Adipose tissue (tissue), 3 donors: ENCODE measurements around the gene JPT1. TPM values are rescaled to one million over a fixed set of nuclear protein-coding genes. Genes with fewer than 3 reads are reported as not detected.
"Not testable (repeated sequence)": the region's sequence is repeated elsewhere in the genome, so short reads cannot be mapped to it uniquely, and the experiment has no call there.

Experiments
- H3K27ac ChIP-seq: one replicate; pipeline ENCODE4 v1.5.1; 2013; ENCODE audit warnings: low read depth, low read length
- WGBS, 3 donors: extraction: QIAGEN DNeasy Blood & Tissue Kit; methylation state at CpG; one replicate each; pipeline ENCODE4 v1.1.7; 2013; 5-methylcytosine and 5-hydroxymethylcytosine counted together
- polyA plus RNA-seq, 3 donors: library from polyadenylated mRNA; stranded (reverse); fragments of 200-250 nt; gene quantifications; one replicate each; pipeline ENCODE4 v1.2.3, GENCODE V29; 2013
- donor health status: healthy with polysubstance abuse.
- donor health status: Bipolar disorder and iron deficiency.
- donor health status: healthy.

Gene JPT1
- polyA plus RNA-seq, 3 donors: 23.9 to 63.1 (median 56.7) TPM

DNA sequence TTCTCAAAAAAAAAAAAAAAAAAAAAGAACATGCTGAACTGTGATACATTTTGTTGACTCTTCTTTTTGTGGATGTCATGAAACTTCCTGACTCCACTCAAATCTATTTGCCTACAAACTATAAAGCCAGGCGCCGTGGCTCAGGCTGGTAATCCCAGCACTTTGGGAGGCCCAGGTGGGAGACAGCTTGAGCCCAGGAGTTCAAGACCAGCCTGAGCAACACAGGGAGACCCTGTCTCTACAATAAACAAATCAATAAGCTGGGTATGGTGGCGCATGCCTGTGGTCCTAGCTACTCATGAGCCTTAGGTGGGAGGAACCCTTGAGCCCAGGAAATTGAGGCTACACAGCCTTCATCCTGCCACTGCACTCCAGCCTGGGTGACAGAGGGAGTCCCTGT lies 21.3 kb downstream of the JPT1 start:
- whole genome bisulfite sequencing, 3 donors: 93 to 96% (median 95%) methylated on average over 3 of the region's 3 CpGs

DNA sequence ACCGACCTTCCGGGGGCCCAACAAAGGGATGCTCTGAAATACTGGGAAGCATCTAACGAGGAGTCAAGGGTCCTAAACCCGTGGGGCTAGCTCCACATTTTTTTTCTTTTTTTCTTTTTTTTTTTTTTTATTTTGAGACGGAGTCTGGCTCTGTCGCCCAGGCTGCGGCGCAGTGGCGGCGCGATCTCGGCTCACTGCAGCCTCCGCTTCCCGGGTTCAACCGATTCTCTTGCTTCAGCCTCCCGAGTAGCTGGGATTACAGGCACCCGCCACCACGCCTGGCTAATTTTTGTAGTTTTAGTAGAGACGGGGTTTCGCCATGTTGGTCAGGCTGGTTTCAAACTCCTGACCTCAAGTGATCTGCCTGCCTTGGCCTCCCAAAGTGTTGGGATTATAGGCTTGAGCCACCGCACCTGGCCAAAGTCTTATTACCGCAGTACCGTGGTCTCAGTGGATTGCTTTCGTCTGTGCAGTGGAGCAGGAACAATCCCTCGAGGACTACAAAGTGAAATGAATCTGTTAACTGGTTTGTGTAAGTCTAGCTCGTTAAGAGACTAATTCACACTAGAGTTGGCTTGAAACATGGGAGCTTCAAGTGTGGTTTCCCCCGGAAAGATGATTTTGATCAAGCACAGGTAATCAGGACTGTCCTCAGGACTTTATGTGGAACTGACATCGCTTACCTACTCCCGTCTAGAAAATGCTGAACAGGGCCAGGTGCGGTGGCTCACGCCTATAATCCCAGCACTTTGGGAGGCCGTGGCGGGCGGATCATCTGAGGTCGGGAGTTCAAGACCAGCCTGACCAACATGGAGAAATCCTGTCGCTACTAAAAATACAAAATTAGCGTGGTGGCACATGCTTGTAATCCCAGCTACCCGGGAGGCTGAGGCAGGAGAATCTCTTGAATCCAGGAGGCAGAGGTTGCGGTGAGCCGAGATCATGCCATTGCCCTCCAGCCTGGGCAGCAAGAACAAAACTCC lies 22.0 kb downstream of the JPT1 start:
- not testable (repeated sequence) for H3K27ac ChIP-seq
- 77 to 83% (median 82%) methylated on average over 40 of the region's 40 CpGs for WGBS, 3 donors

More for the DNA sequence above, 21.3 kb downstream of the JPT1 start:
- no peak overlapping the region for H3K27ac ChIP-seq

DNA sequence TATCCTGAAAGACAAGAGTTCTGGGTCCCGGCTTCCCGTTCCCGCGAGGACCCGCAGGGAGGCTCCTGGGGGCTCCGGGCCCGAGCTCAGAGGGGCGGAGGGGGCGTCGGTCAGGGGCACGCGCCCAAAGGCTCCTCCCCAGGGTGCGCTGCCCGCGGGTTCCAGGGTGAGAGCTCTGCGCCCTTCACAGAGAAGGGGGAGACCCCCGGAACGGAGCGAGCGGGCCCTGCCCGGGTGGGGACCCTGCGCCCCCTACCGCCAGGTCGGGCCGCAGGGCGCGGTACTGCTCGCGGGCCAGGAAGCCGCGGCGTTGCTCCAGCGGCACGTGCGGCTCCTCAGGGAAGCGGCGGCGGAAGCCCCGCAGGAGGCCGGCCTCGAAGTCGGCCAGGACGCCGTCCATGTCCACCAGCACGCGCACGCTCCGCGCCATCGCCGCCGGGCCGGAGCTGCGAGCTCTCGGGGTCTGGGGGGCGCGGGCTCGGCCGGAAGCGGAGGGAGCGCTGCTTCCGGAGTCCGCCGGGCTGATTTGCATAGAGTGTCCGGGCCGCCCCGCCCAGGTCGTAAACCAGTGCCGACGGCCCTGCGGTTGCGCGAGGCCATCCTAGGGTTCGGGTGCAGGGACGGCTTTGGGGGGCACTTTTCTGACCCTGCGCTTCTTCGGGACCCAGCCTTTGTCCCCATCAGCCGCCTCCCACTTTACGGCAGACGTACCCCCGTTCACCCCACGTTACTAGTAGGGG lies 22.9 kb downstream of the JPT1 start, which contains the start of gene NT5C:
Gene NT5C, minus strand, starts transcription at position 465 of the 740 bp plus-strand sequence. Its CDS starts 35 bp downstream, at position 430.
- H3K27ac ChIP-seq: peak within 1 kb of the TSS; percentile 25
- 1 to 2% (median 1%) methylated on average over 61 to 82 of the region's 82 CpGs for WGBS, 3 donors

DNA sequence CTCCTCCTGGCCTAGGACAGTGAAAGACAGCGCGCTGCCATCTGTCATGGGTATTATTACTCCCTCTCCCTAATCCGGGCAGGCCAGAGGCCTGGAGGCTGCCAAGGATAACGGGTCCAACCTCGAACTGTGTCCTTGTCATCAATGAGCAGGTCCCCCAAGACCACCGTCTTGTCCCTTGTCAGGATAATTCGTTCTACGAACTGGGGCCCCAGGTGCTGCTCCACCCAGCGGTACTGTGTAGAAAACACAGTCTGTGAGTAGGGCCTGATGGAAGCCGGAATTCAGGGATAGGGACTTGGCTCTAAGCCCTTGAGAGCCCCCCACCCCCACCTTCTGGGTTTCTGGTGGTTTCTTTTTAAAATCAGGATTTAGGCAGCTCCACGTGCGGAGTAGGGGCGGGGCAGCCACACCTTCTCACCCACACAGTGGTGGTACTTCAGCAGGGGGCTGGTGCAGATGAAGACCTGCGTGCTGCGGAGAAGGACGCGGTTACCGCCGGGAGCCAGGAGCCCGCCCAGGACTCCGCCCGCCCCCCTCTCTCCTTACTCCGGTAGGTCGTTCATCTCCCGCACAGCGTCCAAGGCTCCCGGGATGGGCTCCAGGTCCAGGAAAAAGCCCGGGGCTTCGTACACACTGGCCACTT lies 23.6 kb downstream of the JPT1 start:
- 10 to 16% (median 15%) methylated on average over 28 to 29 of the region's 29 CpGs for WGBS, 3 donors
- H3K27ac ChIP-seq: peak overlapping the region; percentile 17

DNA sequence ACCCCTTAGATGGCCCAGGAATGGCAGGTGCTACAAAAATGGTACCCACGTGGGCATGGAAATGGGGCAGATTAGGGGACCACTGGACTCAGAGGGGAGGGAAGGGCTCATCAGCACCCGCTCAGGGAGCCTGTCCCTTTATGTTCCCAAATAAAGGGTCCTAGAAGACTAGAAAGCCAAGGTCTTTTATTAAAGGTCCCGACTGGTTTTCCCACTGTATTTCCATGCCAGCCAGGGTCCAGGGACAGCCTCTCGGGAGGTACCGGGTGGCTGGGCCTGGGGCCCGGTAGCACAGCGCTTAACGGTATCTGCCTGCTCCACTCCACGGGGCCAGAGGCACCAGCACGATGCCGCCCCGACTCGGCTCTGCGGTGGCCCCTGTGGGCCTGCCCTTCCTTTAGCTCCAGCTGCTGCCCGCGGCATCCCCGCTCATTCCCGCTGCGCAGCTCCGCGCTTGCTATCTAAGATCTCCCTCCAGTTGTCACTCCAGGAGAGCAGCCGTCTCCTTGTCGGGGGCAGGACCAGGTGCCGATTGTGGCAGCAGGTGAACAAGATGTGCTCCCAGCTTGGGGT lies 24.2 kb downstream of the JPT1 start:
- H3K27ac ChIP-seq: no peak overlapping the region
- 73 to 85% (median 79%) methylated on average over 24 of the region's 24 CpGs for WGBS, 3 donors

DNA sequence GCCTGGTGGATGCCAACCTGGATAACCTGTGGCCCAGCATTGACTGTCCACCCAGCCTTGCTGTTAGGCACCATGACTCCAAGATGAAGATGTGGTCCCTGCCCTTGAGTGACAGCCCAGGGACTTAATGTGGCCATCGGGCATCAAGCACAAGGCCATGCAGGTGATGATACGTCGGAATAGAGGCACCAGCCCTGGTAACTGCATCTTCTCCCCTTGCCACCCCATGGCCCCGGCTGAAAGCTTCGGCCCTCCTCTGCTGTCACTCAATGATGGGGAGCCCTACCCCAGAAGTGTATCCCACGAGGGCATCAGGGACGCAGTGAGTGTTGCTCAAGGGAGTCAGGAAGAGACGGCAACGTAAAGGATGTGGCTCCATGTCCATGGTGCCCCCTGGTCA lies 24.7 kb downstream of the JPT1 start:
- no peak overlapping the region for H3K27ac ChIP-seq
- 88 to 90% (median 88%) methylated on average over 9 of the region's 9 CpGs for WGBS, 3 donors

DNA sequence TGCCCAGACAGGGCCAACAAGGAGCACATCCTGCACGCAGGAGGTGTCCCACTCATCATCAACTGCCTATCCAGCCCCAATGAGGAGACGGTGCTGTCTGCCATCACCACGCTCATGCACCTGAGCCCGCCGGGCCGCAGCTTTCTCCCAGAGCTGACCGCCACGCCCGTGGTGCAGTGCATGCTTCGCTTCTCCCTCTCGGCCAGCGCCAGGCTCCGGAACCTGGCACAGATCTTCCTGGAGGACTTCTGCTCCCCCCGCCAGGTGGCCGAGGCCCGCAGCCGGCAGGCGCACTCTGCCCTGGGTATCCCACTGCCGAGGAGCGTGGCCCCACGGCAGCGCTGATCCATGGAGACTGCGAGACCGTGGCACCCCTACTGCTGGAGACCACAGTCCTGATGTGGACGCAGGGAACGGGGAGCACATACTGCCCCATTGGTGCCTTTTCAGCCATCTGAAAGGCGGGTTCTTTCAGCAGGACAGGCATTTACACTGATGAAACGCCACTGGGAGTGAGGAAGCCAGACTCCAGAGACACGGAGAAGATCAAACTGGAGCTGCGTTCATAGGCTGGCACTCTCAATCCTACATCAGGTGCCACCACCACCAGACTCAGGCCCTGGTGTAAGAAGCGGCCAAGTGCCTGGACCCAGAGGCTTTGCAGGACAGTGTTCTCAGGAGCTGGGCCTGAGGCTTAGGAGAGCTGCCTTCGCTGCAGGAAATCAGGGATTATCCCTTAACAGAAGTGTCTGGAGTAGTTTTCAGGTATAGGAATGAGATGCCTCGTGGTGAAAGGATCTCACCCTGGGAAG lies 25.4 kb downstream of the JPT1 start:
- WGBS, 3 donors: 83 to 92% (median 89%) methylated on average over 33 of the region's 33 CpGs
- H3K27ac ChIP-seq: no peak overlapping the region

DNA sequence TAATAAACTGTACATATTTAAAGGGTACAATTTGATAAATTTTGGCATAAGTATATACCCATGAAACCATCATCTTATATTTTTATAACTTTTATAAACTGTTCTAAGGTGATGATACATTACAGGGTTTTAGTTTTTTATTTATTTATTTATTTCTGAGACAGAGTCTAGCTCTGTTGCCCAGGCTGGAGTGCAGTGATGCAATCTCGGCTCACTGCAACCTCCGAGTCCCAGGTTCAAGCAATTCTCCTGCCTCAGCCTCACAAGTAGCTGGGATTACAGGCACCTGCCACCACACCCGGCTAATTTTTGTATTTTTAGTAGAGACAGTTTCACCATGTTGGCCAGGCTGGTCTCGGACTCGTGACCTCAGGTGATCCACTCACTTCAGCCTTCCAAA lies 26.4 kb downstream of the JPT1 start:
- WGBS, 3 donors: 88 to 90% (median 90%) methylated on average over 5 of the region's 5 CpGs
- not testable (repeated sequence) for H3K27ac ChIP-seq

DNA sequence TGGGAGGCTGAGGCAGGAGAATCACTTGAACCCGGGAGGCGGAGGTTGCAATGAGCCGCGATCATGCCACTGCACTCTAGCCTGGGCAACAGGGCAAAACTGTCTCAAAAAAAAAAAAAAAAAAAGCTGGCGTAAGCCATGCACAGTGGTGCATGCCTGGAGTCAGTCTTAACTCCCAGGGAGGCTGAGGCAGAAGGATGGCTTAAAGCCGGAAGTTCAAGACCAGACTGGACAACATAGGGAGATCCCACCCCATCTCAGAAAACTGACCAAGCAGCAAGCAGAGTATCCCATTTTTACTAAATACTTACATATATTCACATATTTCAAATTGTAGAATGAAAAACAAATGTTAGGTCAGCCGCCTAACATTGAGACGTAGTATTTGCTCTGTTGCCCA lies 27.4 kb downstream of the JPT1 start:
- 83 to 98% (median 92%) methylated on average over 8 of the region's 8 CpGs for WGBS, 3 donors
- no peak overlapping the region for H3K27ac ChIP-seq

DNA sequence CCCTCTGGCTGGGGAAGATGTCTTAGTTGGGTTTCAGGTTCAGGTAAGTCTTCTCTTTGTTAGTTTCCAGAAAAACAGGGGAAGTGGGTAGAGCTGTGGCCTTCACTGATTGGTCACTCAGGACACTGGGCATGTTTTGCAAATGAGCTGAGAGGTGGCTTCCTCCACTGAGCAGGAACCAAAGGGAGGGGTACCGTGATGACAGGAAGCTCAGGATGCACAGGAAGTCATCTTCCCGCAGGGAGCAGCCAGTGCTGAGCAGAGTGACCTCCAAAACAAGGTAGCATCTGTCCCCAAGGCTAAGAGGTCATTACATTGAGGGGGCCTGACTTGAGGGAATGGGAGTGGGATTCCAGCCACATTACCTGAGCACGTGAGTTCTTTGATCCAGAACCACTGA lies 28.3 kb downstream of the JPT1 start:
- no peak overlapping the region for H3K27ac ChIP-seq
- 37 to 63% (median 37%) methylated on average over 3 of the region's 3 CpGs for WGBS, 3 donors

DNA sequence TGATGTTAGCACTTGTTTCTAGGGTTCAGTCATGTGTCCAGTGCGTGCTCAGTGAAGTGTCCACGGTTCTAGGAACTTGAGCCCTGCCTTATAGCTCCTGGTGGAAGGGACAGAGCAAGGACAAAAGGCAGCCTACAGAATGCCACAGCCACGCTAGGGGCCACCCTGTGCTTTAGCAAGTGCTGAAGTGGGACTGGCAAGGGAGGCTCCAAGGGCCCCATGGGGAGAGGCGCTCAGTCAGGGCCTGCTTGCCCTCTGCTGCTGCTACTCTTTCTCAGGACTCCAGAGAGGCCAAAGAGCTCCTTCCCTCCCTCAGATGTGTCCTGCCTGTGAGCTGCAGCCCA lies 29.5 kb downstream of the JPT1 start:
- H3K27ac ChIP-seq: no peak overlapping the region
- 85 to 95% (median 88%) methylated on average over 4 of the region's 4 CpGs for WGBS, 3 donors

DNA sequence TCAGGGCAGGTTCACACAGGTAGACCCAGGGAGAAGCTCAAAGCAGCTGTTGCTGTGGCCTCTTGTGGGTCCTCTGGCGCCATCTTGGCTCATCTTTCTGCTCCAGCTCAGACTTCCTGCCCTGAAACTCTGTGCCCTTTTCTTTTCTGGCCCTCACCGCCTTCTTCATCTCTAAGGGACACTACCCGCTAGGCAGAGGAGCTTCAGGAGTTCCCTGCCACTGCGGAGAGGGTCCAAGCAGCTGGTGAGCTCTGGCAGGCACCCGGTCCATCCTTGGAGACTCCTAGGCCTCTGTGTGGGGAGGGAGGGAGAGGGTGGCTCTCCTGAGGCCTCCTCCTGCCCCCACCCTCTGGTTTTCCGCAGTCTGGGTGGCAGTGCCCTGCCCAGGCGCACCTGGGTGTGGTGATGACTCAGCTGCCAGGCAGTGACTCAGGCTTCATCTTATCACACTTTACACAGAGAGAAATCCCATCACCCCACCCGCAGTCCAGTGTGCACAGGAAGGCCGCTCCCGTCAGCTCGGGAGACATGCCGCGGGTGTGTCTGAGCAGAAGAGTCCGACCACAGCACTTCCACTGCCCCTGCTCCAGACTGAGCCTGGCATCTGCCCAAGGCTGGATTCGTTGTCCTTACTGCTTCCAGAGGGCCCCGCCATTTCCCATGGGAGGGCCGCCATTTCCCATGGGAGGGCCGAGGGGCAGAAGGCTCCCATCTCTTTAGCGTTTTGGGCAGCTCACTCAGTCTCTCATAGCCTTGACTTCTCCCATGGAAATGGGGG lies 30.1 kb downstream of the JPT1 start:
- H3K27ac ChIP-seq: no peak overlapping the region
- 42 to 80% (median 57%) methylated on average over 19 of the region's 19 CpGs for WGBS, 3 donors

DNA sequence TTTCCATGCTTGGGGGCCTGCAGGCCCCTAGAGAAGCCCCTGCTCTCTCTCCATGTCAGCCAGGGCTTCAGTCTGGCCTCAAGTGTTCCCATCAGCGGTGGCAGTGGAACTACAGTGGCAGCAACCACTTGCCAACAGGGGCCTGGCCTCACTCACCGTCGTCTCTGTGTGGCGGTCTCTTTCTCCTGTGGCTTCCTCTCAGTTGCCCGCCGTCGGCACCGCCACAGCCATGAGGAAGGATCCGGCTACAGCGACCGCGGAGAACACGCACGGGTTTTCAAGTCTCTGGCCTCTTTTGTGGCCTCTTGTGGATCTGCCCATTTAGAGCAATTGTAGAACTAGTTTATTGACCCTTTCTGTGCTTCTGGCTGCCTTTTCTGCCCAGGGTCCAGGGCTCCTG lies 36.0 kb downstream of the JPT1 start:
- WGBS, 3 donors: 79 to 93% (median 90%) methylated on average over 14 of the region's 14 CpGs
- H3K27ac ChIP-seq: no peak overlapping the region

DNA sequence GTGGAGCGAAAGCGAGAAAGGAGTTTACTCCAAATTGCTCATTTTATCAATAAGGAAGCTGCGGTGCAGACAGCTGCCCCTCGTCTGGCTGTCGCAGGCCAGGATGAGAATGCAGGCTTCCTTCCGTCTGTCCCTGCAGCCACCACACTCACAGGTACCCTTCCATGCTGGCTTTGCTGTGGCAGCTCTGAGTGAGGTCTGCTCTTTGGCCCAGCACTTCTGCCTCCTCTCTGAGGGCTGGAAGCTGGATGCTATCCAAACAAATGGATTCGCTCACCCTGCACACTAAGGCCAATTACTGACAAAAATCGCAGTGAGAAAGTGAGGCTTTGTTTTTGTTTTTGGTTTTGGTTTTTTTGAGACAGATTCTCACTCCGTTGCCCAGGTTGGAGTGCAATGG lies 37.6 kb downstream of the JPT1 start:
- 58 to 73% (median 72%) methylated on average over 9 of the region's 9 CpGs for WGBS, 3 donors
- H3K27ac ChIP-seq: no peak overlapping the region

DNA sequence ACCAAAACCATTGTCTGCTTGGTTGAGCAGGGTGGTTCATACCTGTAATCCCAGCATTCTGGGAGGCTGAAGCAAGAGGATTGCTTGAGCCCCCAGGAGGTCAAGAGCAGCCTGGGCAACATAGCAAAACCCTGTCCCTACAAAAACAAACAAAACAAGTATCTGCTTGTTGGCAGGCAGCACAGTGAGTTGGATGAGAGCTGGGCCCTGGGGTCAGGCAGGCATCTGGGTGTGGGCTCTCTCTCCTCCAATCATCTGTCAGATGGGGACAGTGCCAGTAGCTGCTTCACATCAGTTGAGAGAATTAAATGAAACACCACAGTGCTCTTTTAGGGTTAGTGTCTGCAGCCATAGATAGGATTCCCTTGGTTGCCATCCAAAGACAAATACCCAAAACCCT lies 38.8 kb downstream of the JPT1 start:
- no peak overlapping the region for H3K27ac ChIP-seq

DNA sequence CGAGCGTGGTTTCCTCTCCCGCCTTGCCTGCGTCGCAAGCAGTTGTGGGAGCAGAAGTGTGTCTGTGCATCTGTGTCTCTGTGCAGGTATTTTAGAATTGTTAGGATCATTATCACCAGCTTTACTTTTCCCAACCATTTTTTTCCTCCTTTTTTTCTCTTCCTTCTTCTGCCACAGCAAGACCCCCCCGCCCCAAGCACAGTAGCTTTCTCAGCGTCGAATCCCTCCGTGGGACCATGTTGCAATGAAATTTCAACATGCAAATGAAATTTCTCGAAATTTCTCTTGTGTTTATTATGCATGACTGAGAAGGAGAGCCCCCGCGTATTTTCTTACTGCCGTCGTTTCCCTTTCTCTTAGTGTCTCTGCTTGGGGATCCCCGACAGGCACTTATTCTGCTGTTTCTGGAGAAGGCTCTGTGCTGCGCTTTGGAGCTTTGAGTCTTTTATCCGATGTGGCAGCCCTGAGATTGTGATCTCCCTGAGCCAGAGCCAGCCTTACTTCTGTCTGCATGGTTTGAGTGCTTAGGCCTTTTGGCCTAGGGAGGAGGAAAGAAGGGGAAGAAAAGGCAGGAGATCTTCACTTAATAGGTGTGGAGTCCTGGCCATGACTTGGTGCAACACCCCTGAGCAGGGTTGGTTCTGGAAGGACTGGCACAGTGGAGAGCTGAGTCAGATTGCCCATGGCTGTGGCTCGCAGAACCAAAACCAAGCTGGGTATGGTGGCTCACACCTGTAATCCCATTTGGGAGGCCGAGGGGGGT lies 39.6 kb downstream of the JPT1 start:
- WGBS, 3 donors: 26 to 40% (median 31%) methylated on average over 19 of the region's 19 CpGs
- H3K27ac ChIP-seq: no peak overlapping the region
